ENCODE data around the gene ZNF334. TPM values are rescaled to one million over a fixed set of nuclear protein-coding genes. Genes with fewer than 3 reads are reported as not detected.

ZNF334 gene
- total RNA-seq, 3 donors from 2014 or later = 0.96 to 18.7 (median 8.2) TPM

DNA sequence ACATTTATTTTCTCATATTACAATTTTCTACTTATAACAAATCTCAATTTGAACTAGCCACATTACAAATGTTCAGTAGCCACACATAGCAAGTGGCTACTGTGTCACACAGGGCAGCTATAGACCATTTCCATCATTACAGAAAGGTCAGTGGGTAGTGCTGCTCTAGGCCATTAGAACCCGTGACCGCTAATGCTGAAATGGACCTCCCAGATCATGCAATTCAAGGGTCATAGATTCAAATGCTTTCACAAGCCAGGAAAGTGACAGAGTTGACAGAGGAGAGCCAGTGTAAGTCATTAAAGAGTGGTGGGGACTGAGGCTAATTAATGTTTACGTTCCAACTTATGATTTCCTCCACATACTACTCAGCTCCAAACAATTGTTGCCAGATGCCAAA, 40.6 kb upstream of the ZNF334 start:
- no peak overlapping the region for H3K27ac ChIP-seq
- no peaks in the 10 kb centered on the region for H3K4me1 ChIP-seq
- DNase-seq (ENCODE audit: low spot score in 2 of 2) = no peak
- H3K4me3 ChIP-seq = no peak overlapping the region
- no peak for TF ChIP-seq POLR2AphosphoS5 (IDR thresholded peaks at IDR 0.05)
- TF ChIP-seq, protein P1, sequence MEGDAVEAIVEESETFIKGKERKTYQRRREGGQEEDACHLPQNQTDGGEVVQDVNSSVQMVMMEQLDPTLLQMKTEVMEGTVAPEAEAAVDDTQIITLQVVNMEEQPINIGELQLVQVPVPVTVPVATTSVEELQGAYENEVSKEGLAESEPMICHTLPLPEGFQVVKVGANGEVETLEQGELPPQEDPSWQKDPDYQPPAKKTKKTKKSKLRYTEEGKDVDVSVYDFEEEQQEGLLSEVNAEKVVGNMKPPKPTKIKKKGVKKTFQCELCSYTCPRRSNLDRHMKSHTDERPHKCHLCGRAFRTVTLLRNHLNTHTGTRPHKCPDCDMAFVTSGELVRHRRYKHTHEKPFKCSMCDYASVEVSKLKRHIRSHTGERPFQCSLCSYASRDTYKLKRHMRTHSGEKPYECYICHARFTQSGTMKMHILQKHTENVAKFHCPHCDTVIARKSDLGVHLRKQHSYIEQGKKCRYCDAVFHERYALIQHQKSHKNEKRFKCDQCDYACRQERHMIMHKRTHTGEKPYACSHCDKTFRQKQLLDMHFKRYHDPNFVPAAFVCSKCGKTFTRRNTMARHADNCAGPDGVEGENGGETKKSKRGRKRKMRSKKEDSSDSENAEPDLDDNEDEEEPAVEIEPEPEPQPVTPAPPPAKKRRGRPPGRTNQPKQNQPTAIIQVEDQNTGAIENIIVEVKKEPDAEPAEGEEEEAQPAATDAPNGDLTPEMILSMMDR (IDR thresholded peaks at IDR 0.05) = no peak
- no peak for TF ChIP-seq POLR2A (IDR thresholded peaks at IDR 0.05)
- peaks cover 0 to 6% of the 10 kb centered on the region in 2 donors for H3K27me3 ChIP-seq
- intact Hi-C loops (cut with DNase I; ENCODE audit: low total_unique reads) = no loop called here
- no peaks in the 10 kb centered on the region for H3K9me3 ChIP-seq
- H3K36me3 ChIP-seq = no peaks in the 10 kb centered on the region

DNA sequence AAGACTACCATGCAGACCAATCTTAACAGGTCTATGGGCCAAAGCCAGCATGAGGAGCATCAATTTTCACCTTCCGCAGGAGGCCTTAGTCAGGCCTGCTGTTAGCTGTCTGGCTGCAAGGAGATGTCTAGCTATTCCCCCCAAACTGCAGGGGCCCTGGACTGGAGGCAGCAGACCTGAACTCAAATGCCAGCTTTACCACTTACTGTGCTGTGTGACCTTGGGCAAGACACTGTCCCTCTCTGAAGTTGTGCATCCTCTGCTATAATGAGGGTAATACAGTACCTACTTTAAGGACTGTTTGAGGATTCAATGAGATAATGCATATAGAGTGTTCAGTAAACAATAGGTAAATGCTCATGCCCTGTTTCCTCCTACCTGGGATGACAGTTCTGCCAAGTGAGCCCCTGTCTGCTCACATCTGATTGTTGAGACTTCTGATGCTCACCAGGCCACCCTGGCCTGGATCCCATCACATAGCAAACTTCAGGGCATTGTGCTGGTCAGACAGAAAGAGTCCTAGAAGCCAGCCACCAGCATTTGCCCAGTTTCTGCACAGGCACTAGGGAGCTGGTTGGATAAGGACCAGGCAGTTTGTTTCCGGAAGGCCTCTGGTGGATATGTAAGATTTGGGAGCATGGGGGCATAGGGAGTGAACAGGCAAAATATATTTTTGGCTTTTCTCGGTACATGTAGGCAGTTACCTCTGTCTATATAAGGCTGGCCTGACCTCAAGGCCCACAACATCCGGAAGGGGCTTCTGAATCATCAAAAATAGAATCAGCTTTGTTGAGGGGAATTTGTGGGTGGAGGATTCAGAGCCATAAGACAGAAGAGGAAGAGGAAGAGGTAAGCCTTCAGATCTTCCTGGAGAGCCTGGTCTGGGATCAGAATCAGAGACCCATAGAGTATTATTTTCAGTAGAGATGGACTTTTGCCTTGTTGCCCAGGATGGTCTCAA, 39.4 kb upstream of the ZNF334 start:
- peaks cover 0 to 6% of the 10 kb centered on the region in 2 donors for H3K27me3 ChIP-seq
- no peaks in the 10 kb centered on the region for H3K4me1 ChIP-seq
- TF ChIP-seq POLR2A (IDR thresholded peaks at IDR 0.05) (no peak), POLR2AphosphoS5 (IDR thresholded peaks at IDR 0.05) (no peak)
- TF ChIP-seq, protein P1 (IDR thresholded peaks at IDR 0.05) = no peak
- no peaks in the 10 kb centered on the region for H3K9me3 ChIP-seq
- H3K27ac ChIP-seq = no peak overlapping the region
- no peak overlapping the region for H3K4me3 ChIP-seq
- DNase-seq (ENCODE audit: low spot score in 2 of 2) = no peak
- intact Hi-C loops (cut with DNase I; ENCODE audit: low total_unique reads) = no loop called here
- H3K36me3 ChIP-seq = no peaks in the 10 kb centered on the region

DNA sequence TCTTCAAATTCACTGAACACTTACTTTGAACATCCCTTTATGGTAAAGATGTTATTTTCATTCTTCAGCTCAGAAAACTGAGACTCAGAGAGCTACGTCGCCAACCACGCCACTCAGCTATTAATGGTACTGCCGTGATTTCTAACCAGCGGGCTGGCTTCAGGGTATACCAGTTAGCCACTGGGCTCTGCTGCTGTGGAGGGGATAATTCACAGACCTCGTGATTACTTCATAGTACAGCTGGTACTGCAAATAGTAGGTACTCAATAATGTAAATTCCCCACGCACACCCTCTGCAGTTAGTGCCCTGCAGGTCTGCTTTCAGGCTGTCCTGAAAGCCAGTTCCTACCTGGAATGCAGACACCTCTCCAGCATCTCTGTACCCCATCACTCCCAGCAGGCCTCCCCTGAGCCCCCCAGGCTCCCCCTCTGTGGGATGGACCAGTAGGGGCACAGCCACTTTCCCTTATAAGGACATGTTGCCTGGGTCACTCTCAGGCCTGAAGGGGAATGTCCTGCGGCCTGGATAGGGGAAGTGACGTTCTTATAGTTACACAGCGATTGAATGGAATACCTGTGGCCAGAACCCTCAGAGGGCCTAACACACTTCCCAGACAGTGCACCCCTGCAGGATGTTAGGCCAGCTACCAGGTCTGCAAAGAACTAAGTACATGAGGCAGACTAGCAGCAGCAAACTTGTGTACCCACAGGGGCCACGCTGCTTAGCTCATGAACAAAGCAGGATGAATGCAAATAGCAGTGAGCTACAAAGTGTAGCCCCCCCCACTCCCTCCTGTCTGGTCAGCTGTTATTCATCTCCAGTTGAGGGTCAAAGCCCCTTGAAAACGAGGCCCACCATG, 38.4 kb upstream of the ZNF334 start:
- Histone ChIP-seq H3K4me3 (no peak overlapping the region), H3K36me3 (no peaks in the 10 kb centered on the region), H3K9me3 (no peaks in the 10 kb centered on the region), H3K27me3 (peaks cover 0 to 8% of the 10 kb centered on the region in 2 donors), H3K4me1 (no peaks in the 10 kb centered on the region), H3K27ac (no peak overlapping the region)
- no peak for DNase-seq (ENCODE audit: low spot score in 2 of 2)
- TF ChIP-seq POLR2A (IDR thresholded peaks at IDR 0.05) = no peak
- no peak for TF ChIP-seq POLR2AphosphoS5 (IDR thresholded peaks at IDR 0.05)
- TF ChIP-seq, protein P1 (IDR thresholded peaks at IDR 0.05) = no peak
- intact Hi-C loops (cut with DNase I; ENCODE audit: low total_unique reads) = no loop called here

DNA sequence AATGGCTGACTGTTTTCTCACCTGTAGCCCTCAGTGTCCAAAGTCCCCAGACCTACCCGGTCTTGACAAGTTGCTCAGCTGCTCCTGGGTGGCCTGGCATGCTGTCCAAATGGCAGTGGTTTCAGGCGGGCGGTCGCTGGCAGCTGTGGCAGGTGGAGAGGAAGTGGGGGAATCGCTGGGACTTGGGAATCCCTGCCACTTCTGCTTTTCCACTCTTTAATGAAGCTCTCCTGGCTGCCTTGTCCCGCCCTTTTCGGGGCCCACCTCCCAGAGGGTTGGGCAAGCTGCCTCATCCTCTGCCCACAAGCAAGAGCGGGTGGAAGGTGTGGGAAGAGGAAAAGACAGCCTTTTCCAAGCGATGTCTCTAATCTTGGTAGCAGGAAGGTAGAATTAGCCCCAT, 37.1 kb upstream of the ZNF334 start, which contains the start of gene OCSTAMP:
Gene OCSTAMP, minus strand, starts transcription at position 194 of the 400 bp plus-strand sequence. Its CDS starts 94 bp downstream, at position 100.
- intact Hi-C loops (cut with DNase I; ENCODE audit: low total_unique reads) = no loop called here
- Histone ChIP-seq H3K4me3 (no peak within 1 kb of the TSS), H3K9me3 (no peaks in the 10 kb centered on the region), H3K4me1 (no peaks in the 10 kb centered on the region), H3K27ac (no peak within 1 kb of the TSS), H3K36me3 (no peaks in the 10 kb centered on the region), H3K27me3 (peaks cover 0 to 19% of the 10 kb centered on the region in 2 donors)
- DNase-seq (ENCODE audit: low spot score in 2 of 2) = no peak
- no peak for TF ChIP-seq POLR2A (IDR thresholded peaks at IDR 0.05)
- TF ChIP-seq POLR2AphosphoS5 (IDR thresholded peaks at IDR 0.05) = no peak
- TF ChIP-seq, protein P1 (IDR thresholded peaks at IDR 0.05) = no peak

Measured in breast epithelium (tissue), 4 donors.